ENCODE data around the gene SLAIN1.

- TF ChIP-seq CTCF (conservative IDR thresholded peaks at IDR 0.05; ENCODE audit: low read length) (no peak), EZH2phosphoT487 (IDR thresholded peaks at IDR 0.05; ENCODE audit: borderline replicate concordance, low read depth, low read length) (no peak)
These were observed 32.2 kb downstream of the SLAIN1 start for GRCh38 chr13:77729502-77730221.

All from OCI-LY7 (cell line).